NCI-H226 (cell line): Measurements from ENCODE around the gene CDK5.
A peak's percentile ranks its signal among the peaks of the same experiment; 100 is the strongest.

Experiments used
- DNase-seq: peaks from one replicate; pipeline ENCODE4 v3.0.0-alpha.2; 2015

The CDK5 gene

DNA sequence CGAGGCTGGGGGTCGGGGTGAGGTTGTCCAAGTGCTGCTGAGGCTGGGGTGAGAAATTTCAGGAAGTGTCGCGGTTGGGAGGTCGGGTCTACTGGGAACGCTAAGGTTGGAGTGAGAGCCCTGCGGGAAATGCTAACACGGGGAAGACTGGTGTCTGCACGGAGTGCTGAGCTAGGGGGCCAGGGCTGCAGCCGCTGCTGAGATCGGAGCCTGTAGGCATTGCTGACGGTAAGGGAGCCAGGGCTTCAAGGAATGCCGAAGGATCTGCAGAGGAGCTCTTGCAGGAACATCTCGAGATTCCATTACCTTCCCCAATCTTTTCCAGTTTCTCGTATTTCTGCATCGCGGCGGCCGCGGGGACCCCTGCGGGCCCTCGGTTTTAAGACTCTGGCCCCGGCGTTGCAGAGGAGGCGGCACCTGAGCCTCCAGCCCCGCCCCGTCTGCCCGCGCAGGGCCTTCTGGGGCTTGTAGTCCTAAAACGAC, at the start of gene CDK5:
TSS of gene CDK5 (minus strand) at position 392 of the 483 bp plus-strand sequence. CDS start at position 343, 49 bp downstream.
- DNase-seq: no peak

DNA sequence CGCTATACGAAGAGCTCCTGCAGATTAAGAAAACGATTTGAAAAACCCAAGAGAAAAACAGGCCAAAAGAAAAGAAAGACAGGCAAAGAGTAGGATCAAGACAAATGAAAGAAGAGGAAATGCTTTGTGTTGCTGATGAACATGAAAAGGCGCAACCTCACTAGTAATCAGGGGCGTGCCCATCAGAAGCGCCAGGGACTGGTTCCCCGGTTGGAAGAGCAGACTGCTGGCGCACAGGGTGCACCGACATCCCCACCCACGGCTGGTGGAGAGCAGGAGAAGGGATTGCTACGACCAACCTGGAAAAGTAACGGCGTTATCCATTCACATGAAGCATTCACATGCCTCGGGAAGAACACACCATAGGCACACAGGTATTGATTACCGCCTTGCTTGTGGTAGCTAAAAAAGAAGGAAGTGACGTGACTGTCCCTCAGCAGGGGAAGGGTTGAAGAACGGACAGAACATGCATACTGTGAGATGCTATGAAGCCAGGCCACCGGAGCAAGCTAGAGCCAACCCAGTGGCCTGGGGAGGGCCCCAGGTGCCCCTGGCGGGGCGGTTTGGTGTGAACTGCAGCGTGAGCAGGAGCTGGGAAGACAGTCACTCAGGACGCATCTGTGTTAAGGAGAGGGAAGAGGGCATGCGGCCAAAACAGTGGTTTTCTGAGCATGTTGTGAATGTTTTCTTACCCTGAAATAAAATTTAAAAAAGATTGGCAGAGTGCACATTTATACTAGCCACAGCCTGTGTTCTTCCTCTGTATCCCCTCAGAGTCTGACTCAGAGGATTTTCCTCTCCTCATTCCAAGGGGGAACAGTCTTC, 46.9 kb upstream of the CDK5 start:
- no peak for DNase-seq

DNA sequence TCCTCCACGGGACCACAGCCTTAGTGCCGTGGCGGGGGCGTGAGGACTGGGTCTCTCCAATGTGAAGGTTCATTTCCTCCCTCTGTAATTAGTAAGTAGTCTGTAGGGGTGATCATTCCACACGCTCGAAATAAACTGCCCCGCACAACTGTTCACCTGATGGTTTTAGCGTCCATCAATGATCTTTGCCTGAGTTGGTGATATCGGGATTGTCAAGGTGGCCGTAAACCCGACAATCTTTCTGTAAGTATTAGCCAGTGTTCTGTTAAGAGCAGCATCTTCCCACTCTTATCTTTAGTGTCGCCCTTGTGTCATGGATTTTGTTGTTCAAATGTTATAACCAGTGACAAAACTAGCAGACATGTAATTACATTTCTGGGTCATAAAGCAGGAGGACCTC, 46.3 kb upstream of the CDK5 start:
- no peak for DNase-seq

DNA sequence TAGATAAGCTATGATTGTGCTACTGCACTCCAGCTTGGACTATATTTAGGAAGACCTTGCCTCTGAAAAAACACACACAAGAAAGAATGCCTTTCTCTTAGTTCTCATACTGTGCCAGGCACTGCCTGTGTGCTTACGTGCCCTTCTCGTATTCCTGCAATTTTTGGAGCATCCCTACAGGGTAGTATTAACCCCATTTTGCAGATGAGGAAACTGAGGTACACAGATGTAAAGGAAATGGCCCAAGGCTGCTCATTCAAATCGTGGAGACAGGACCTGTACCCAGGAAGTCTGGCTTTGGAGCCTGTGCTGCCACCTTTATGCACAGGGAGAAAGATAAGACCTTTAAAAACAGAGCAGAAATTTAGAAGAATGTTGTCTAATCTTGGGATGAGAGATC, 45.3 kb upstream of the CDK5 start:
- DNase-seq: no peak

DNA sequence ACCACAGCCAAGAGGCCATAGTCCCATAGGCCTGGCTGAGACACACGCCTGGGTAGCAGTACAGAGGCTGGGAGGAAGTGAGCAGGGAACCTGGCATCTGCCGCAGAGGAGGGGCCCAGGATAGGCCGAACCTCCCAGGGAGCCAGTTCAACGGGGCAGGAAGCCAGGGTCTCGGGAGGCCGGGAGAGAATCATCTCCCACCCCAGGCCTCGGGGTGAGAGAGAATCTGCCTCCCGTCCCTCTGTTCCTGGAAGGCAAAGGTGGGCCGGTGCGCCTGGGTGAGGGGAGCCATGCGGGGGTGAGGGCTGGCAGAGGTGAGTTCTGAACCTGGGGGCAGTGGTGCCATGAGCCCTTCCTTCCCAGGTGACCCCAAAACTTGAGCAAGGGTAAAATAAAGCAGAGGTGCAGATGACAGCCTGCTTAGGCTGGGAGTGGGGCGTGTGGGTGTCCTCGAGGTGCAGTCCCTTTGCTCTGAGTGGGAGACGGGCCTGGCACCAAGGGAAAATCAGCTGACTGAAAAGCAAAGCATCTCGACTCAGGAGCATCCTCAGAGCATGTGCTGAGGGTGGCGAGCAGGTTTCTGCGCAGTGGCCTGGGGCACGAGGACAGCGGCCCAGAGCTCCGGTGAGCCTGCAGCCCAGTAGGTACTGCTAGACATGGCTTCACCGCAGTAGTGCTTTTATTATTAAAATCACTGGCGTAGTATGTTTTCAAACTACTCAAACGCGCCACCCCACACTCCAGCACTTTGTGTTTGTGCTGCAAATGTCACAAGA, 44.1 kb upstream of the CDK5 start:
- no peak for DNase-seq

DNA sequence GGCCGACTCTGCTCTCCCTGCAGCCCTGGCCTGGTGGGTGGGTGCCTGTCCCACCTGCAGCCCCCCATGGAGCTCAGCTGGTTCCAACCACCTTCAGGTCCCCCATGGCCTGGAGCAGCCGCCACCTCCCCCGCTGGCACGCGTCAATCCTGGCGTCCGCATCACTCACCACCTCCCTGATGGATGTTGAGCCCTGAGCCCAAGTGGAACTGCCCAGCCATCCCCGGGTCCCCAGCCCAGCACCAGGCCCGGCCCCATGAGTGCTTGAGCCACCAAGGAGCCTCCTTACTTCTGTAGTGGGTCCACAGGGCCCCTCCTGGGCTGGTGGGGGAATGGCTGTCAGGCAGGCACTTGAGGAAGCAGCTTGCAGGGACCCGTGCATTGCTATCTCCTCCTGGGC, 43.2 kb upstream of the CDK5 start:
- no peak for DNase-seq

DNA sequence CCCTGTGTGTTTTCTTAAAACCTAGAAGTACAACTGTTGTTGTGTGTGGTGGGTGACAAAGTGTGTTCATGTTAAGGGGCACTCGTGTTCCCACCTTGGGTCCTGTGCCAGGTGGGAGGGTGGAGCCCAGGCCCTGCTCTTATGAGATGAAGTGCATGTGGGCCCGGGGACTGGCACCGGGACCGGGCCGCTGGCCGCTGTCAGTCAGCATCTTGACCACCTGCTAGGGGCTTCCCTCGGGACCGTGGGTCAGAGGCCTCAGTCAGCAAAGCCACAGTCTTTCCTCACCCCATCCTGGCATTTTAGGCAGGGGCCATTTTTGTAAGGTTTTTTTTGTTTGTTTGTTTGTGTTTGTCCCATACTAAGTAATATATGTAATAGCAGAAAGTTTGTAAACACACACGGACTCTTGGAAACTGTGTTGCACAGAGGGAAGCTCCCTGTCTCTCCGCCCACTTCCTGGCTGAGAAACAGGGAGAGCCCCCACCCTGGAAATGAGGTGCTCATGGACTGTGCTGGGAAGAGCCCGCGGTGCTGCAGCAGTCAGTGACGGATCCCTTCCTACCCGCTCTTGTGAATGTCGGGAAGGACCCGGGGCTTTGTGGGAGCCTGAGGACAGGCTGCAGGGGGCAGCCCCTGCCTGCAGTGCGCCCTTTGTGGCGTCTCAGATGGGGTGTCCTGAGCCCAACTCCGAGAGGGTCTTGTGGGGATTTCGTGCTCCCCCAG, 42.0 kb upstream of the CDK5 start:
- no peak for DNase-seq

DNA sequence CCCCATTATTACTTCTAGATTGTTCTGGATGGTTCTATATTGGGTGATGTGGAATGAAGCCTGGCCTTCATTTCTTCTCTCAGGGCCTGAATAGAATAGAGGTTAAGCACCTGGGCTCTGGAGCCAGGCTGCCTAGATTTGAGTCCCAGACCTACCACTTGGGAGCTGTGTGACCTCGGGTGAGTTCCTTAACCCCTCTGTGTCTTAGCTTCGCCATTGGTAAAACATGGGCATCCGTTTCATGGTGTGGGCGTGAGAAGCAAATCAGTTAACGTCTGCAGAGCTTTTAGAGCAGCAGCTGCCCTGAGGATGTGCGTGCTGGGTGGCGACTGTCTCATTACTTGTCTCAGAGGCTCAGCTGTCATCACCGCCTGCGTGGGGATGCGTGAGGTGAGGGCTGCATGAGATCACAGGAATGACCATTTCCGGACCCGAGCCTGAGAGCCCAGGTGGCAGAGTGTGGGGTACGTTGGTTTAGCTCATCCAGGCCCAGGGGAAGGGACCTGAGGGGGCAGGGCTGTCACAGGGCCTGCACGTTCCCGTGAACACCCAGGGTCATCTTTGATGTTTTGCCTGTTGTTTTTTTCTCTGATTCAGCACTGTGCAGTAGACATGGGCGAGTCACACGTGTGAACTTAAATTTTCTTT, 38.3 kb upstream of the CDK5 start:
- no peak for DNase-seq

DNA sequence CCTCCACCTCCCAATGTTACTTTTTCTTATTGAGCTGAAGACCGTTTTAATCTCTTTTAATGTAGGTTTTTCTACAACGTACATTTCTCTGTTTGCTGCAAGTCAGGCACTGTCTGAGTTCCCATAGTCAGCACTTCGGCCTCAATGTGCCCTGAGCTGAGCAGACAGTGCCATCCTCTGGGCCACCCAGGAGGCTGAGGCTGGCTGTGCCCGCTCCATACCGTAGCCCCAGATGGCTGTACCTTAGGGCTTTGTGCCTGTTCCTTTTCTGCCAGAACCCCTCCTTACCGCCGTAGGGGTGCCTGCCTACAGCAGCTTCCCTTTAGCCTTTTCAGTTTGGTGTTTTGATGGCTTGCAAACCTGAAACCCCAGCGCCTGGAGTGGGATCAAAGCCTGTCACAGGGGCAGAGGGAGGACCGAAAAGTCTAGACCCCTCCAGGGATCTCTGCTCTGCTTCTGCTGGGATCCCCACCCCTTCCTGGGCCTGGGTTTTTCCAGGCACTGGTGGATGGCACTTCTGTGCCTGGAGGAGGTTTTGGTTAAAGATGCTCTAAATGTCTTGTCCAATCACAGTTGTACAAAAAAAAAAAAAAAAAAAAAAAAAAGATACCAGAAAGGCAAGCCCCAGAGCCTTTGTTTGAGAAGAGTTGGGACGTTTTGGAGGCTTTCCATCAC, 37.6 kb upstream of the CDK5 start:
- no peak for DNase-seq

DNA sequence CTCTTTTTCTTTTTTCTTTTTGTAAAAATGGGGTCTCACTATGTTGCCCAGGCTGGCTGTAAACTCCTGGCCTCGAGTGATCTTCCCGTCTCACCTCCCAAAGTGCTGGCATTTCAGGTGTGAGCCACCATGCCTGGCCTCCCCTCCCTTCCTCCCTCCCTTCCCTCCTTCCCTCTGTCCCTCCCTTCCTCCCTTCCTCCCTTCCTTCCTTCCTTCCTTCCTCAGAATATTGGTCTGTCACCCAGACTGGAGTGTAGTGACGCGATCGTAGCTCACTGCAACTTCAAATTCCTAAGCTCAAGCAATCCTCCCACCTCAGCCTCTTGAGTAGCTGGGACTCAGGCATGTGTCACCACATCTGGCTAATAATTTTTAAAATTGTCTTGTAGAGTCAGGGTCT, 37.0 kb upstream of the CDK5 start:
- no peak for DNase-seq

DNA sequence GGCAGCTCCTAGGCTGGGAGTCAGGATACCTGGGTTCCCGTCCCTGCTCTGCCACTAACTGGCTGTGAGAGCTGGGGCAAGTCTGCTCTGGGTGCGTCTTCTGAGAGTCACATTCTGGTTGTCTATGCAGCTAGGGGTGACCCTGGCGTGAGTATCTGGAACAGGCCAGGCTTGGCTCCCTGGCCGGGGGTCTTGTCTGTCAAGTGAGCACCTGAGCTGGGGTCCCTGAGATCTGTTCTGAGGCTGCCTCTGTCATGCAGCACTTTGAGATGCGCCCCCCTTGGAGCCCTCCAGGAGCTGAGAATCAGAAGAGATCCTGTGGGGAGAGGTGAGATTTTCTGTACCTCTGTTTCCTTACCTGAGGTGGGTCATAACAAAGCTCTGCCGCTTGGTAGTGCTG, 36.1 kb upstream of the CDK5 start:
- DNase-seq: no peak

DNA sequence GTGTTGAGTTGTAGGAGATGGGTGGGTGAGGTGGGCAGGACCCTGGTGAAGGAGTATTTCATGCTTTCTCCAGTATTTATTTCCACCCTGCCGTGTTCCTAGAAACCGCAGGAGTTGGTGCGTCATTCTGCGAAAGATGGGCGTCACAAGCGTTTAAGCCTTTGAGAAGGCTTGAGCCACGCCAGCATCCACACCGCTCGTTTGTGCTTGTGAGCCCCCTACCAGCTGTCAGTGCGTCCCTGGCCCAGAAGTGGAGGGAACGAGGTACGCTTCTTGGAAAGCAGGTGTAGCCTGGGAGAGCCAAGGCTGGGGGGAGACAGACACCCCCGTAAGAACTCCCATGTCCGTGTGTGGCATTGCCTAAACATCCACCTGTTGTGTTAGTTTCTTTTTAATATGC, 34.3 kb upstream of the CDK5 start:
- no peak for DNase-seq

DNA sequence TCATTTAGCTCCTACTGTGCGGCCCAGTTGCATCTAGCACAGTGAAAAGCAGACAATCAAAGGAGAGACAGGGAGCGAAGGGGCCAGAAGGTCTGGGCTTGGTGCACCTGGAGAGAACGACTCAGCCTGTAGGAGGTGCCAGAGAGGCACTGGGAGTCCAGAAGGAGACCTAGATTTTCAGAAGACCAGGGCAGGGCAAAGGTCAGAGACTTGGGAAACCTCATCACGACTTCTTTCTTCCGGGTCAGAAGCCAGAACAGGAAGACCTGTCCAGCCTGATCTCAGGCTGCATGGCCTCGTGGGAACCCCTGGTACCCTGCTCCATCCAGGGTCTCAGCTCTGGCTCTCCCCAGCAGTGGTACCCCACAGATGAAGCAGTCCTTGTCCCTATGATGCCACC, 33.7 kb upstream of the CDK5 start:
- no peak for DNase-seq

DNA sequence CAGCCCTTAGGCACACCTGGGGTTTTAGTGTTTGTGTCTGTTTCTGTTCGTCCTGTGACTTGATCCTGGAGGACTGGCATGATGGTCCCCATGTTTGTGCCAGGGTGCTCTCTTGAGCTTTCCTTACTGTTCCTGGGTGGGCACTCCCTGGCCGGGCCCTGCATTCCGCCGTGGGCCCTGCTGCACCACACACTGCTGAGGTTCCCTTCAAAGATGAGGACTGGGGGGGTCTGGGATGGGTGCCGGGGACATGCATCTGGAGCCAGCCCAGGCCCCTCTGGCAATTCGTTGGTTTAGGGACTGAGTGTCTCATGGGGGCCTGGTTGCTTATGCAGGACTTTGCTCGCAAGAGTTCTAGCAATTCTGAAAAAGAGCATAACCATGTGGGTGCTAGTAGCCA, 33.3 kb upstream of the CDK5 start:
- DNase-seq: no peak

DNA sequence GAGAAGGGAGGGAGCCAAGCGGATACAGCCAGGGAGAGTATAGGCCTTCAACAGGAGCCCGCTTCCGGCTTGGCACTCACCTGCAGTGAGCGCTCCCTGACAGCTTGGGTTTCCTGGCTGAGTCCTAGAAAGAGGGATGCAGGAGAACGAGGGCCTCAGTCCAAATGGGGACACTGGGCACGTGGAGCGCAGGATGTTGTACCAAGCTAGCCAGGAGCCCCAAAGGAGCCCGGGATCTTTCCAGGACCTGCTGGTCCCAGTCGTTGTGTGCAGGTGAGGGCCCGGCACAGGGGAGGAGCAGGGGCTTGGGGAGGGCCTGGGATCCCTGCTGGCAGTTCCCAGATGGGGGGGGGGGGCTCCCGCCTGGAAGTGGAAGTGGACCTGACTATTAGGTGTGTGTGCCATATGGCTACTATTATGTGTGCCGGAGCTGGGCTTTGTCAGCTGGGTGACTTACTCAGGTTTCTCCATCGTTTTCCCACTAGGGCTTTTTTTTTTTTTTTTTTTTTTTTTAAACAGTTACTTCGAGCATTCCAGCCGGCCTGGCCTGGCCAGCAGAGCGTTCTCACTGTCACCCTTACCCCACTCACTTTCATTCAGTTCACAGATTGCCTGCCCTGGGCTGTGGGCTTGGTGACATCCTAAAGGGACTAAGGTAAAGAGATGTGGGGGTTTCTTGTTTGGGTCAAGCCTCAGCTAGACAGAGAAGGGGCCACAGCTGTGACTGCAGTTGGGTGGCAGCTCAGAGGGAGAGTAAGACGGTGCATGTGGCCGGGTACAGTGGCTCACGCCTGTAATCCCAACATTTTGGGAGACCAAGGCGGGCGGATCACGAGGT, 32.4 kb upstream of the CDK5 start:
- no peak for DNase-seq

DNA sequence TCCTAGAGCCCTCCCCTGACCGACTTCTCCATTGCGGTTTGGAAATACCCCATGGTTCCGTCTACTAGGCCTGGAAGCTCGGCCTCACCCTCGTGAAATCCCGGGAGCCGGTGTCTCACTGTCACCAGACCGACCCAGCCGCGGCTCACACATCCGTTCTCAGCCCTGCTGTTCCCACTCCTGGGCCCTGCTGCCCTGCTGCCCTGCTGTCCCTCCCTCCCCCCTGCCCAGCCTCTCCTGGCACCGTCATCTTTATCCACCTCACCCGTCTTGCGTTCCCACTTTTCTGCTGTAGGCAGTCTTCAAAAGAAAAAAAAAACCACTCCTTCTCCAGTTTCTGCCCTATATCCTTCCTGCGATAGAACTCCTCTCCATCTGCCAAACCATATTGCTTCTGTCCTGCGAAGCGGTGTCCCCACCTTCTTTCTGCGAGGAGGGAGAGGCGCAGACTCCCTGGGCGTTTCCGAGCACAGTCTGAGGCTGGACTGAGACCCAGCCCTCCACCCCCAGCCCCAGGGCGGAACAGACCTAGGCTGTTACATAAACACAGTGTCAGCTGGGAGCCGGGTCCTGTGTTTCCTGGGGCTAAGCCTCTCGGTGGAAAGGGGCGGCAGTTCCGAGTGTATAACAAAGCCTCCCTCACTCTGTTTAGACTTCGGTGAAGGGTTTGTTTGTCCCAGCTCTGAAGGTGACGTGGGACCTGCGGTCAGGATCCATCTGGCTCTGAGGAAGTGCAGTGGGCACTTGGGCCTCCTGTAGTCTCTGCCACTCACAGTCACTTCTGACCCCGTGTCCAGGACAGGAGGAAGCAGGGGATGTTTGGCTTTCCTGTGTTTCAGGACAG, 31.4 kb upstream of the CDK5 start:
- no peak for DNase-seq

DNA sequence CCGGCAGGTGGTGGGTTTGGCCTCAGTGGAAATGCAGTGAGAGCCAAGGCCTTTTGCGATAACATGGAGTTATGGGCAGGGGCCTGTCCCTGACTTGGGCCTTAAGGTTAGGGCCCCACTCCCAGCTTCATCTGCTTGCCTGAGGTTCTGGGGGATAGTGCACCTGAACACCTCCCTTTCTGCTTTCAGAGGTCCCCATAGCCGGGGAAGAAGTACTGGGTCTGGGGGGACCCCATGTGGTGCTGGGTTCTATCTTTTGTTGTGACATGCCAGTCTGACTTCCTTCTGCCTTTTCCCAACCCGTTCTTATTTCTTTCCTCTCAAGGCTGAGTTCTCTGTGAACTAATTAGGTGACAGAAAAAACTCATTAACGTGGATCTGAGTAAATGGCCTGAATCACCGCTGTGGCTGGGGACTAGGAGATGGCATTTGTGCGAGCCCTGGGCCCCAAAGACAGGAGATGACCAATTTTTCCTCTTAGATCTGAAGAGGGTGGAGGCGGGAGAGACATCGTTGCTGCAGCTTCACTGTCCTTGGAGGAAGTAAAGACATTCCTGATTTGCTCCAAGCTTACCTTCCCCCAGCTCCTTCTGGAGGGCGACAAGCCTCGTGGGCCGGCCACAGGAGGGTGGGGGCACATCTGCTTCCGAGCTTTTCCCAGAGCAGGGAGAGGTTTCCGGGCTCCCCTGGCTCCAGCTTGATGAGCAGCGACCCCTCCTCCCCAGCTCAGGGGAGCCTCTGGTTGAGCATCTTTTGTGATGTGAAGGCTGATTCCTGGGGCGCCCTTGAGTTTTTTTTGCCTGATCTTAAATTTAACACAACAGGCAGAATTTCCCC, 30.5 kb upstream of the CDK5 start:
- no peak for DNase-seq

DNA sequence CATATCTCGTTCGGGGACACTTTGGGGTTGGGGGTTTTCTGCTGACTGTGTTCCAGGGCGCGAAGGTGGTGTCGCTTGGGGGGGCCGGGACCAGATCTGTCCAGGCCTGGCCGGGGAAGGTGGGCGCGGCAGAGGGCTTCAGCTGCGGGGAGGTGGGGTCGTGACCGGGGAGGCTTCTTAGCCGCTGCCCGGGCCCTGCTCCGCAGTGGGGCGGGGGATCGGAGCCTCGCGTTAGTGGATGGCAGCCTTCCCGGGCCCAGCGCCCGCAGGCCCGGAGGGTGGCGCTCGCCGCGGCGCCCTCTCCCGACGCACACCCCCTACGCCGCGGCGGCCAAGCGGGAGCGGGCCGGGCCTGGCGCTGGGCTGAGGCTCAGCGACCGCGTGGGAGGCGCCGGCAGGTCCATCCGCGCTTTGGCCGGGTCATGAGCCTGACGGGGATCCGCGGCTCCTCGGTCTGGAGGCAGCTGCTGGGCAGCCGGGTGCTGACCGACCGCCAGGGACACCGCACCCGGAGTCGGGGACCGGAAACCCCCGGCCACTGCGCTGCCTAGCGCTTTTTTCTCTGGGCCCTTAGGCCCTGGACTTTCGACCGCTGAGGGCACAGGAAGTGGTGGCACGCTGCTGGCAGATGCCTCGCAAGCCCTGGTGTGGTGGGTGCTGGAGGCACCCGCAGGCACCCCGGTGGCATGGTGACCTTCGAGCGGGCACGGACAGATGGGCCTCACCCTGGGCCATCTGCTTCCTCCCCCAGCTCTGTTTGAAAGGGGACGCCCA, 29.7 kb upstream of the CDK5 start:
- DNase-seq: peak; percentile 47

DNA sequence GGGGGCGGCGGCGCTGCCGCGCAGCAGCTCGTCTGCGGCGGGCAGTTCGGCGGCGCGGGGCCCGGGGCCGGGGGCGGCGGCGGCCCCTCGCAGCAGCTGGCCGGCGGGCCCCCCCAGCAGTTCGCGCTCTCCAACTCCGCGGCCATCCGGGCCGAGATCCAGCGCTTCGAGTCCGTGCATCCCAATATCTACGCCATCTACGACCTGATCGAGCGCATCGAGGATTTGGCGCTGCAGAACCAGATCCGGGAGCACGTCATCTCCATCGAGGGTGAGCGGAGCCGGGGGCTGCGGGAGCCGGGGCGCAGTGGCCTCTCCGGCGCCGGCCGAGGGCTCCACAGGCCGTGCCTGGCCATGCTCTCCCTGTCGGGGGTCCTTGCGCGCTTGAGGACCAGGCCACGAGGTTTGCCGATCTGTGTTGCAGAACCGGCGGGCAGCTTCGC, 29.1 kb upstream of the CDK5 start:
- DNase-seq: no peak
